ENCODE data around the gene FHIT. TPM values are rescaled to one million over a fixed set of nuclear protein-coding genes. Genes with fewer than 3 reads are reported as not detected.

Gene FHIT
- total RNA-seq, 2 experiments from 2014 or later, result 86.0 to 90.6 TPM

DNA sequence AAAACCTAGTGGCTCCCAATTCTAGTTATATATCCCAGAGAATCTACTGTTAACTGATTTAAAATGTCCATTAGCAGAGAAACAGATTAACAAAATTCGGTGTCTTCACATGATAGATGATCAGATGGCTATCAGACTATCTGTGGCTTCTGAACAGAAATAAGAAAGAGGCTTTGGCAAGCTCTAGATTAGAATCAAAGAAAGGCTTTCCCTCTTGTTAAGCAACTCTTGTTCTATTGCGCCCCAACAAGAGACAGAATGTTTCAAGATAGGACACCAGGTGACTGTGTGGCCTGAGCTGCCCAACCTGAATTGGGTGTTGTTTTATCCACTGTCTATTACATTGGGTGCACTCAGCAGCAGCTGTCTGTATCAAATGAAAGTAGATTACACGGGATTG, 483.7 kb downstream of the FHIT start:
- CTCF ChIA-PET, result no interaction called here
- Mint-ChIP-seq H3K27ac (no peak overlapping the region), H3K4me1 (ENCODE audit: low read depth) (no peaks in the 10 kb centered on the region), H3K4me3 (no peak overlapping the region), H3K27me3 (no peaks in the 10 kb centered on the region), H3K9me3 (no peaks in the 10 kb centered on the region), H3K36me3 (ENCODE audit: low read depth) (no peaks in the 10 kb centered on the region)
- Histone ChIP-seq H3K36me3 (ENCODE audit: insufficient read depth, low read length) (no peaks in the 10 kb centered on the region), H3K4me3 (ENCODE audit: low read length) (no peak overlapping the region), H3K27me3 (ENCODE audit: control insufficient read depth in 1 of 2, insufficient read depth in 2 of 2, low read length in 2 of 2) (no peaks in the 10 kb centered on the region), H3K27ac (ENCODE audit: low read depth in 1 of 2, low read length in 2 of 2) (no peak overlapping the region), H3K9me3 (ENCODE audit: control insufficient read depth in 1 of 2, insufficient read depth in 1 of 2, low read length in 2 of 2) (no peaks in the 10 kb centered on the region), H3K4me1 (ENCODE audit: insufficient read depth, low read length) (no peaks in the 10 kb centered on the region)
- no peak for DNase-seq
- POLR2A ChIA-PET, result no interaction called here
- TF ChIP-seq, protein P1, sequence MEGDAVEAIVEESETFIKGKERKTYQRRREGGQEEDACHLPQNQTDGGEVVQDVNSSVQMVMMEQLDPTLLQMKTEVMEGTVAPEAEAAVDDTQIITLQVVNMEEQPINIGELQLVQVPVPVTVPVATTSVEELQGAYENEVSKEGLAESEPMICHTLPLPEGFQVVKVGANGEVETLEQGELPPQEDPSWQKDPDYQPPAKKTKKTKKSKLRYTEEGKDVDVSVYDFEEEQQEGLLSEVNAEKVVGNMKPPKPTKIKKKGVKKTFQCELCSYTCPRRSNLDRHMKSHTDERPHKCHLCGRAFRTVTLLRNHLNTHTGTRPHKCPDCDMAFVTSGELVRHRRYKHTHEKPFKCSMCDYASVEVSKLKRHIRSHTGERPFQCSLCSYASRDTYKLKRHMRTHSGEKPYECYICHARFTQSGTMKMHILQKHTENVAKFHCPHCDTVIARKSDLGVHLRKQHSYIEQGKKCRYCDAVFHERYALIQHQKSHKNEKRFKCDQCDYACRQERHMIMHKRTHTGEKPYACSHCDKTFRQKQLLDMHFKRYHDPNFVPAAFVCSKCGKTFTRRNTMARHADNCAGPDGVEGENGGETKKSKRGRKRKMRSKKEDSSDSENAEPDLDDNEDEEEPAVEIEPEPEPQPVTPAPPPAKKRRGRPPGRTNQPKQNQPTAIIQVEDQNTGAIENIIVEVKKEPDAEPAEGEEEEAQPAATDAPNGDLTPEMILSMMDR (IDR thresholded peaks at IDR 0.05), result no peak
- intact Hi-C loops (cut with DNase I, micrococcal nuclease), result no loop called here
- no peak for ATAC-seq (ENCODE audit: poor library complexity)

DNA sequence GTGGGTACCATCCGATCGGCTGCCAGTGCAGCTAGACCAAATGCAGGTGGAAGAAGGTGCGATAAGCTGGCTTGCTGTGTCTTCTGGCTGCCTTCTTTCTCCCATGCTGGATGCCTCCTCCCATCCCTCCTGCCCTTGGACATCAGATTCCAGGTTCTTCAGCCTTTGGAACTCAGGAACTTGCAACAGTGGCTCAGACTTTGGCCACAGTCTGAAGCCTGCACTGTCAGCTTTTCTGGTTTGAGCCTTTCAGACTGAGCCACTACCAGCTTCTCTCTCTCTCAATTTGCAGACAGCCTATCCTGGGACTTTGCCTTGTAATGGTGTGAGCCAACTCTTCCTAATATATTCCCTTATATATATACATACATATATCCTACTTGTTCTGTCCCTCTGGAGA, 485.5 kb downstream of the FHIT start:
- ChIA-PET CTCF (no interaction called here), POLR2A (no interaction called here)
- Mint-ChIP-seq H3K9me3 (no peaks in the 10 kb centered on the region), H3K4me1 (ENCODE audit: low read depth) (no peaks in the 10 kb centered on the region), H3K36me3 (ENCODE audit: low read depth) (no peaks in the 10 kb centered on the region), H3K27ac (no peak overlapping the region), H3K4me3 (no peak overlapping the region), H3K27me3 (no peaks in the 10 kb centered on the region)
- TF ChIP-seq, protein P1 (IDR thresholded peaks at IDR 0.05), result no peak
- no peak overlapping the region for H3K27ac ChIP-seq (ENCODE audit: low read depth in 1 of 2, low read length in 2 of 2)
- DNase-seq (no peak), ATAC-seq (ENCODE audit: poor library complexity) (no peak)
- no peaks in the 10 kb centered on the region for H3K4me1 ChIP-seq (ENCODE audit: insufficient read depth, low read length)
- no peaks in the 10 kb centered on the region for H3K9me3 ChIP-seq (ENCODE audit: control insufficient read depth in 1 of 2, insufficient read depth in 1 of 2, low read length in 2 of 2)
- no peak overlapping the region for H3K4me3 ChIP-seq (ENCODE audit: low read length)
- H3K27me3 ChIP-seq (ENCODE audit: control insufficient read depth in 1 of 2, insufficient read depth in 2 of 2, low read length in 2 of 2), result no peaks in the 10 kb centered on the region
- H3K36me3 ChIP-seq (ENCODE audit: insufficient read depth, low read length), result no peaks in the 10 kb centered on the region
- intact Hi-C loops (cut with DNase I, micrococcal nuclease), result no loop called here

DNA sequence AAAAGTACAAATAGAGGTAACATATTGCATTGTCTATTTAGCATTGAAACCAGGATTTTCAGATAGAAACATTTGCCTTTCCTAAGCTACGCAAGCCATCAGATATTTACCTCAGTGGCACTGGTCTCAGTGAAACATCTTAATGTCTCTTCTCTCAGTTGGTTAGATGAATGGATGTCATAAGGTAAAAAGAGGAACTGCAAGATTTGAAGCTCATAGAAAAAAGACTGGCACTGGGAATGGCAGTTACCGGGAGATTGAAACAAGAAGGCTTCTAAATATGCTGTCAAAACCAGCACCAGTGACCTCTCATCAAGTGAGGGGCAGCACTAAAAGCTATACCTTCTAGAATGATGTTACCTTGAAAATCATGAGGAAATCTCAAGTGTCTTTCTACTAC, 486.4 kb downstream of the FHIT start:
- ATAC-seq (ENCODE audit: poor library complexity) (no peak), DNase-seq (no peak)
- CTCF ChIA-PET, result no interaction called here
- Histone ChIP-seq H3K27ac (ENCODE audit: low read depth in 1 of 2, low read length in 2 of 2) (no peak overlapping the region), H3K9me3 (ENCODE audit: control insufficient read depth in 1 of 2, insufficient read depth in 1 of 2, low read length in 2 of 2) (no peaks in the 10 kb centered on the region), H3K27me3 (ENCODE audit: control insufficient read depth in 1 of 2, insufficient read depth in 2 of 2, low read length in 2 of 2) (no peaks in the 10 kb centered on the region), H3K4me3 (ENCODE audit: low read length) (no peak overlapping the region), H3K36me3 (ENCODE audit: insufficient read depth, low read length) (no peaks in the 10 kb centered on the region), H3K4me1 (ENCODE audit: insufficient read depth, low read length) (no peaks in the 10 kb centered on the region)
- no peaks in the 10 kb centered on the region for H3K4me1 Mint-ChIP-seq (ENCODE audit: low read depth)
- POLR2A ChIA-PET, result no interaction called here
- intact Hi-C loops (cut with DNase I, micrococcal nuclease), result no loop called here
- H3K4me3 Mint-ChIP-seq, result no peak overlapping the region
- H3K9me3 Mint-ChIP-seq, result no peaks in the 10 kb centered on the region
- TF ChIP-seq, protein P1 (IDR thresholded peaks at IDR 0.05), result no peak
- no peaks in the 10 kb centered on the region for H3K36me3 Mint-ChIP-seq (ENCODE audit: low read depth)
- H3K27me3 Mint-ChIP-seq, result no peaks in the 10 kb centered on the region
- H3K27ac Mint-ChIP-seq, result no peak overlapping the region

Measured in CD4-positive, alpha-beta T cell (primary cell).